K562 (cell line): ENCODE measurements around the gene PLIN5. TPM values are rescaled to one million over a fixed set of nuclear protein-coding genes. Genes with fewer than 3 reads are reported as not detected.

ENCODE experiments used
- CBX3 ChIP-seq, 2 experiments: IDR thresholded peaks; 1 replicate in 1 of 2; 2 replicates in 1 of 2; pipeline ENCODE4 v1.6.1; 2012; ENCODE audit warnings: inconsistent platforms in 2 of 2, low read length in 2 of 2, borderline replicate concordance in 1 of 2, control low read depth in 1 of 2
- CC2D1A ChIP-seq: fragments of 450-650 bp; IDR thresholded peaks from 2 replicates; pipeline ENCODE4 v1.6.1; 2017; ENCODE audit warnings: mild to moderate bottlenecking
- CEBPB ChIP-seq: fragments of 450-650 bp; IDR thresholded peaks from 2 replicates; pipeline ENCODE4 v1.6.1; 2016; ENCODE audit warnings: missing genetic modification characterization, missing compliant biosample characterization
- CREB1 ChIP-seq, 2 experiments: sonication (generic) in 1 of 2; formaldehyde crosslinking in 1 of 2; IDR thresholded peaks; 2 replicates each; pipeline versions ENCODE4 v1.6.1 to v1.8.0; 2012 to 2022; ENCODE audit warnings: inconsistent platforms in 1 of 2, mild to moderate bottlenecking in 1 of 2, missing genetic modification reagents in 1 of 2, moderate library complexity in 1 of 2
- DPF2 ChIP-seq: fragments of 450-650 bp; IDR thresholded peaks from 2 replicates; pipeline ENCODE4 v1.6.1; 2016
- EGR1 ChIP-seq: fragments of 450-650 bp; conservative IDR thresholded peaks from 2 replicates; pipeline ENCODE4 v1.6.1; 2017; ENCODE audit warnings: mild to moderate bottlenecking
- EP300 ChIP-seq: IDR thresholded peaks from 2 replicates; pipeline ENCODE4 v1.6.1; 2012; ENCODE audit warnings: low read length, improper control_type of control experiment
- POLR3A ChIP-seq: IDR thresholded peaks from 2 replicates; pipeline ENCODE4 v1.6.1; 2011; ENCODE audit warnings: borderline replicate concordance, mild to moderate bottlenecking, moderate library complexity; ENCODE audit not compliant: insufficient read length, insufficient read depth; ENCODE audit errors: extremely low read depth
- RAD51 ChIP-seq: fragments of 450-650 bp; IDR thresholded peaks from 2 replicates; pipeline ENCODE4 v1.7.1; 2016; ENCODE audit warnings: low read depth, mild to moderate bottlenecking, borderline replicate concordance
- SIN3A ChIP-seq, 2 experiments: fragments of 150-350 bp in 1 of 2; IDR thresholded peaks; 2 replicates each; pipeline ENCODE4 v1.6.1; 2011 to 2016; ENCODE audit warnings: borderline replicate concordance in 2 of 2, low read depth in 2 of 2, low read length in 2 of 2, mild to moderate bottlenecking in 2 of 2, moderate library complexity in 2 of 2; ENCODE audit not compliant: control insufficient read depth in 1 of 2
- SREBF1 ChIP-seq: fragments of 150-350 bp; IDR thresholded peaks from 2 replicates; pipeline ENCODE4 v1.6.1; 2014; ENCODE audit warnings: antibody characterized with exemption, low read depth, low read length, borderline replicate concordance
- TARDBP ChIP-seq: fragments of 450-650 bp; IDR thresholded peaks from 2 replicates; pipeline ENCODE4 v1.6.1; 2016
- ZNF175 ChIP-seq: fragments of 200-800 bp; sonication (Bioruptor generic); IDR thresholded peaks from 2 replicates; pipeline ENCODE4 v1.6.1; 2016; ENCODE audit warnings: low read depth, mild to moderate bottlenecking, missing genetic modification characterization, missing compliant biosample characterization
- ZNF583 ChIP-seq: fragments of 250-450 bp; sonication (Bioruptor Pico); IDR thresholded peaks from 2 replicates; pipeline ENCODE4 v1.4.0; 2020
- ZSCAN29 ChIP-seq: fragments of 450-650 bp; IDR thresholded peaks from 2 replicates; pipeline ENCODE4 v1.6.1; 2017
- polyA plus RNA-seq, 8 experiments: library from polyadenylated mRNA; depleted of rRNA in 4 of 8; stranded (reverse) in 5 of 8; unstranded in 3 of 8; fragments of >200 nt; fragmentation: Nextera tagmentation in 2 of 8; fragmentation: Illumina TruSeq in 1 of 8; extraction: Ambion mirVana in 2 of 8; extraction: Trizol in 1 of 8; gene quantifications; 2 replicates each; pipeline versions ENCODE4 v1.2.1 to v1.2.3, GENCODE V29; 2011 to 2014; ENCODE audit warnings: inconsistent platforms in 1 of 8, missing spikeins in 1 of 8
- total RNA-seq, 7 experiments: library from RNA; depleted of rRNA in 6 of 7; stranded (reverse); fragments of >200 nt in 6 of 7; fragmentation: Illumina TruSeq in 2 of 7; extraction: Trizol in 2 of 7; gene quantifications; 2 replicates each; pipeline versions ENCODE4 v1.2.1 to v1.2.3, GENCODE V29; 2011 to 2021; ENCODE audit warnings: low replicate concordance in 1 of 7
- TF ChIP-seq, protein P1 (sequence below), 2 experiments: IDR thresholded peaks; 2 replicates each; pipeline ENCODE4 v1.6.1; 2011; ENCODE audit warnings: borderline replicate concordance in 1 of 2, control low read depth in 1 of 2, low read depth in 1 of 2, low read length in 1 of 2, mild to moderate bottlenecking in 1 of 2, mixed read lengths in 1 of 2, moderate library complexity in 1 of 2; ENCODE audit not compliant: insufficient read depth in 1 of 2, insufficient read length in 1 of 2, poor library complexity in 1 of 2, severe bottlenecking in 1 of 2; ENCODE audit errors: extremely low read depth in 1 of 2
- TF ChIP-seq, protein P2 (sequence below), 3 experiments: fragments of 200-800 bp in 1 of 3; fragments of 250-450 bp in 1 of 3; fragments of 450-650 bp in 1 of 3; sonication (Bioruptor Pico) in 1 of 3; sonication (Bioruptor generic) in 1 of 3; formaldehyde crosslinking in 1 of 3; IDR thresholded peaks; 2 replicates each; pipeline versions ENCODE4 v1.6.1 to v1.8.0; 2016 to 2022; ENCODE audit warnings: mild to moderate bottlenecking in 2 of 3, missing genetic modification characterization in 2 of 3, missing compliant biosample characterization in 1 of 3, moderate library complexity in 1 of 3
- TF ChIP-seq, protein P3 (sequence below): fragments of 450-650 bp; IDR thresholded peaks from 2 replicates; pipeline ENCODE4 v1.6.1; 2016; ENCODE audit warnings: low read depth, mild to moderate bottlenecking, moderate library complexity

The PLIN5 gene
- total and polyA plus RNA-seq, 9 of the 15 experiments (the other 6 are each of a cell fraction or from before 2014, with no cell fraction given) = 0.04 to 1.3 (median 0.50) TPM

DNA sequence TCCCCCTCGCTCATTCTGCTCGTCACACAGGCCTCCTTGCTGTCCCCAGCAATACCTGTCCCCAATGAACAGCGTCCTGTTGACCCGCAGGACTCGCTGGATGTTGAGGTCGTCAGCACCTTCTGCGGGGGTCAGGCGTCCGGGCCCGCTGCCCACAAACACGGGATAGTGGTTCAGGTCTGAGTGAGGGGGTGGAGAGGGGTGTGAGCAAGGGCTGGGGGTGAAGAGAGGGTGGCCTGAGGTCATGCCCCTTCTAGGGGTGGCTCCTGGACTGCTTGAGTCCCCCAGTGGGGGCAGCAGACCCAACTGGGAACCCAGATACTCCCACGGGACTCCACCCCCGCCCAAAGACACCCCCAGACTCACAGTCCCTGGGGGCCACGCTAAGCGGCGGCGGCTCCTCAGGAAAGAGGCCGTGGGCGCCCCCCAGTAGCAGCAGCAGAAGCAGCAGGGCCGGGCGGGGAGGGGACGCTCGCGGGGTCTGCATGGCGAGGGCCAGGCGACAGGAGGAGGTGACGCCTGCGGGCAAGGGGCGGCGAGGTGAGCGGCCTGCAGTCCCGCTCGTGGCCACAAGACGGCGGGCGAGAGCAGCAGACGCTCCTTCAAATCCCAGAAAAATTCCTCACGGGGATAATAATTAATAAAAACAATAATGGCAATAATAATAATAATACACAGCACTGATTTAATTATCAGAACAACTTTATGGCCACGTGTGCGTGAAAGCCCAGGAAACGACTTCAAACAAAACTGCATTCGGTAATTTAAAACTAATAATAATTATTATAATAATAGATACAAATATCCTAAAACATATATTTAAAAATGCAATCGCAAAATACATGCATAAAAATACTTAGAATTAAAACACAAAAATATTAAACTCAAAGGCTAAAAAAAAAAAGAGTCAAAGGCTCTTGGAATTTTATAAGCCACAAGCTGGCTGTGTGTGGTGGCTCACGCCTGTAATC is 23.2 kb upstream of the PLIN5 start (continued):
- TF ChIP-seq CREB1 (IDR thresholded peaks at IDR 0.05) (no peak), CREB1 (CRISPR knock-in tag; IDR thresholded peaks at IDR 0.05) (no peak), SIN3A (IDR thresholded peaks at IDR 0.05; ENCODE audit: borderline replicate concordance in 2 of 2, control insufficient read depth in 1 of 2, low read depth in 2 of 2, low read length in 2 of 2) (peak in 1 of 2 experiments; percentile 39; a peak in 1 of 4 replicates), POLR3A (no peak), CBX3 (IDR thresholded peaks at IDR 0.05; ENCODE audit: borderline replicate concordance in 1 of 2, low read length in 2 of 2) (0 out of 3 replicates have a peak, but pooled peaks of 1 of the 2 experiments have one; percentile 37), TARDBP (no peak), ZNF175 (CRISPR knock-in tag) (no peak), DPF2 (no peak), CC2D1A (no peak), CEBPB (tag) (no peak), EGR1 (peak; percentile 72), RAD51 (no peak), SREBF1 (no peak), EP300 (no peak), ZNF583 (CRISPR knock-in tag) (no peak), ZSCAN29 (no peak)
- TF ChIP-seq, protein P1, sequence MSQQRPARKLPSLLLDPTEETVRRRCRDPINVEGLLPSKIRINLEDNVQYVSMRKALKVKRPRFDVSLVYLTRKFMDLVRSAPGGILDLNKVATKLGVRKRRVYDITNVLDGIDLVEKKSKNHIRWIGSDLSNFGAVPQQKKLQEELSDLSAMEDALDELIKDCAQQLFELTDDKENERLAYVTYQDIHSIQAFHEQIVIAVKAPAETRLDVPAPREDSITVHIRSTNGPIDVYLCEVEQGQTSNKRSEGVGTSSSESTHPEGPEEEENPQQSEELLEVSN (IDR thresholded peaks at IDR 0.05; ENCODE audit: borderline replicate concordance in 1 of 2, extremely low read depth in 1 of 2, insufficient read depth in 1 of 2, insufficient read length in 1 of 2, low read depth in 1 of 2, low read length in 1 of 2, poor library complexity in 1 of 2, severe bottlenecking in 1 of 2) = no peak
- TF ChIP-seq, protein P2, sequence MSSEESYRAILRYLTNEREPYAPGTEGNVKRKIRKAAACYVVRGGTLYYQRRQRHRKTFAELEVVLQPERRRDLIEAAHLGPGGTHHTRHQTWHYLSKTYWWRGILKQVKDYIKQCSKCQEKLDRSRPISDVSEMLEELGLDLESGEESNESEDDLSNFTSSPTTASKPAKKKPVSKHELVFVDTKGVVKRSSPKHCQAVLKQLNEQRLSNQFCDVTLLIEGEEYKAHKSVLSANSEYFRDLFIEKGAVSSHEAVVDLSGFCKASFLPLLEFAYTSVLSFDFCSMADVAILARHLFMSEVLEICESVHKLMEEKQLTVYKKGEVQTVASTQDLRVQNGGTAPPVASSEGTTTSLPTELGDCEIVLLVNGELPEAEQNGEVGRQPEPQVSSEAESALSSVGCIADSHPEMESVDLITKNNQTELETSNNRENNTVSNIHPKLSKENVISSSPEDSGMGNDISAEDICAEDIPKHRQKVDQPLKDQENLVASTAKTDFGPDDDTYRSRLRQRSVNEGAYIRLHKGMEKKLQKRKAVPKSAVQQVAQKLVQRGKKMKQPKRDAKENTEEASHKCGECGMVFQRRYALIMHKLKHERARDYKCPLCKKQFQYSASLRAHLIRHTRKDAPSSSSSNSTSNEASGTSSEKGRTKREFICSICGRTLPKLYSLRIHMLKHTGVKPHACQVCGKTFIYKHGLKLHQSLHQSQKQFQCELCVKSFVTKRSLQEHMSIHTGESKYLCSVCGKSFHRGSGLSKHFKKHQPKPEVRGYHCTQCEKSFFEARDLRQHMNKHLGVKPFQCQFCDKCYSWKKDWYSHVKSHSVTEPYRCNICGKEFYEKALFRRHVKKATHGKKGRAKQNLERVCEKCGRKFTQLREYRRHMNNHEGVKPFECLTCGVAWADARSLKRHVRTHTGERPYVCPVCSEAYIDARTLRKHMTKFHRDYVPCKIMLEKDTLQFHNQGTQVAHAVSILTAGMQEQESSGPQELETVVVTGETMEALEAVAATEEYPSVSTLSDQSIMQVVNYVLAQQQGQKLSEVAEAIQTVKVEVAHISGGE (CRISPR knock-in tag; IDR thresholded peaks at IDR 0.05) = no peak
- TF ChIP-seq, protein P3, sequence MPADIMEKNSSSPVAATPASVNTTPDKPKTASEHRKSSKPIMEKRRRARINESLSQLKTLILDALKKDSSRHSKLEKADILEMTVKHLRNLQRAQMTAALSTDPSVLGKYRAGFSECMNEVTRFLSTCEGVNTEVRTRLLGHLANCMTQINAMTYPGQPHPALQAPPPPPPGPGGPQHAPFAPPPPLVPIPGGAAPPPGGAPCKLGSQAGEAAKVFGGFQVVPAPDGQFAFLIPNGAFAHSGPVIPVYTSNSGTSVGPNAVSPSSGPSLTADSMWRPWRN = no peak
